Measurements from ENCODE around the gene PRRT1B. TPM values are rescaled to one million over a fixed set of nuclear protein-coding genes. Genes with fewer than 3 reads are reported as not detected.

PRRT1B gene
- total RNA-seq, 1 experiment from 2014 or later, result 1.2 TPM

GRCh38 chr9:131583337-131583645 lies 38.0 kb downstream of the PRRT1B start:
- Mint-ChIP-seq H3K27me3 (ENCODE audit: low read depth) (no peaks in the 10 kb centered on the region), H3K9me3 (no peaks in the 10 kb centered on the region)

GRCh38 chr9:131583836-131584555 lies 38.7 kb downstream of the PRRT1B start:
- no peaks in the 10 kb centered on the region for H3K4me1 Mint-ChIP-seq
- peaks cover 15% of the 10 kb centered on the region for H3K36me3 Mint-ChIP-seq
- ChIA-PET POLR2A (no interaction called here), CTCF (no interaction called here)
- H3K9me3 Mint-ChIP-seq, result no peaks in the 10 kb centered on the region
- no peak overlapping the region for H3K4me3 Mint-ChIP-seq
- DNase-seq (ENCODE audit: low spot score), result no peak
- H3K27me3 Mint-ChIP-seq (ENCODE audit: low read depth), result no peaks in the 10 kb centered on the region
- H3K27ac Mint-ChIP-seq, result no peak overlapping the region
- no peak for ATAC-seq
- TF ChIP-seq NR3C1 (CRISPR knock-in tag; conservative IDR thresholded peaks at IDR 0.05; ENCODE audit: low read depth) (no peak), ZNF219 (CRISPR knock-in tag; IDR thresholded peaks at IDR 0.05; ENCODE audit: borderline replicate concordance) (no peak), CBFB (CRISPR knock-in tag; IDR thresholded peaks at IDR 0.05; ENCODE audit: low read depth) (no peak), ATF1 (CRISPR knock-in tag; IDR thresholded peaks at IDR 0.05) (no peak), ESRRA (CRISPR knock-in tag; IDR thresholded peaks at IDR 0.05; ENCODE audit: borderline replicate concordance) (no peak), PRDM15 (CRISPR knock-in tag; IDR thresholded peaks at IDR 0.05) (no peak), ZNF425 (CRISPR knock-in tag; conservative IDR thresholded peaks at IDR 0.05) (no peak), ARID4B (CRISPR knock-in tag; IDR thresholded peaks at IDR 0.05; ENCODE audit: borderline replicate concordance) (no peak), ZBTB43 (CRISPR knock-in tag; IDR thresholded peaks at IDR 0.05) (no peak), ZNF416 (CRISPR knock-in tag; IDR thresholded peaks at IDR 0.05) (no peak), ZMAT4 (CRISPR knock-in tag; IDR thresholded peaks at IDR 0.05) (no peak)

More at GRCh38 chr9:131583337-131583645, 38.0 kb downstream of the PRRT1B start:
- no peak for DNase-seq (ENCODE audit: low spot score)
- CTCF ChIA-PET, result no interaction called here
- POLR2A ChIA-PET, result no interaction called here
- Mint-ChIP-seq H3K36me3 (peaks cover 15% of the 10 kb centered on the region), H3K27ac (no peak overlapping the region), H3K4me1 (no peaks in the 10 kb centered on the region), H3K4me3 (no peak overlapping the region)
- ATAC-seq, result no peak
- no peak for TF ChIP-seq ZNF219 (CRISPR knock-in tag; IDR thresholded peaks at IDR 0.05; ENCODE audit: borderline replicate concordance)
- no peak for TF ChIP-seq AR (CRISPR knock-in tag; IDR thresholded peaks at IDR 0.05)
- TF ChIP-seq SMAD4 (CRISPR knock-in tag; IDR thresholded peaks at IDR 0.05), result no peak
